GM23338 (cell line): ENCODE data around the gene UNC93B1. TPM values are rescaled to one million over a fixed set of nuclear protein-coding genes. Genes with fewer than 3 reads are reported as not detected.

ENCODE experiments used
- ATAC-seq: fragments of 200-7000 bp; cut with Tn5 transposase; 3 replicates; pipeline ENCODE4 v1.9.1; 2020
- DNase-seq: peaks from one replicate; pipeline ENCODE4 v3.0.0-alpha.2; 2015; ENCODE audit warnings: low spot score
- H2AFZ ChIP-seq: fragments of 200-600 bp; sonication (generic); 2 replicates; pipeline ENCODE4 v1.8.0; 2016; ENCODE audit warnings: antibody characterized with exemption, mild to moderate bottlenecking, moderate library complexity
- H3F3A ChIP-seq: fragments of 200-600 bp; sonication (generic); replicated peaks from 2 replicates; pipeline ENCODE4 v1.8.0; 2017; ENCODE audit warnings: antibody characterized with exemption, mixed run types, low read depth
- H3K27ac ChIP-seq: fragments of 200-600 bp; sonication (generic); 2 replicates; pipeline ENCODE4 v1.6.1; 2016; ENCODE audit warnings: low read depth
- H3K27me3 ChIP-seq: fragments of 200-600 bp; sonication (generic); 2 replicates; pipeline ENCODE4 v1.8.0; 2016; ENCODE audit warnings: mild to moderate bottlenecking, mixed run types, moderate library complexity; ENCODE audit not compliant: insufficient read depth
- H3K36me3 ChIP-seq: fragments of 200-600 bp; sonication (generic); 2 replicates; pipeline ENCODE4 v1.8.0; 2016; ENCODE audit warnings: mild to moderate bottlenecking; ENCODE audit not compliant: insufficient read depth
- H3K4me1 ChIP-seq: fragments of 200-600 bp; sonication (generic); 2 replicates; pipeline ENCODE4 v1.8.0; 2016; ENCODE audit warnings: mild to moderate bottlenecking, moderate library complexity; ENCODE audit not compliant: insufficient read depth
- H3K4me2 ChIP-seq: fragments of 200-600 bp; sonication (generic); 2 replicates; pipeline ENCODE4 v1.7.1; 2017; ENCODE audit warnings: mixed run types
- H3K4me3 ChIP-seq: fragments of 200-600 bp; sonication (generic); 2 replicates; pipeline ENCODE4 v1.6.1; 2016; ENCODE audit warnings: mixed run types
- H3K79me2 ChIP-seq: fragments of 200-600 bp; sonication (generic); replicated peaks from 2 replicates; pipeline ENCODE4 v1.8.0; 2017; ENCODE audit warnings: mild to moderate bottlenecking; ENCODE audit not compliant: insufficient read depth
- H3K9me2 ChIP-seq: fragments of 200-600 bp; sonication (generic); 2 replicates; pipeline ENCODE4 v1.8.0; 2017; ENCODE audit not compliant: insufficient read depth
- H4K20me1 ChIP-seq: fragments of 200-600 bp; sonication (generic); replicated peaks from 2 replicates; pipeline ENCODE4 v1.8.0; 2017; ENCODE audit warnings: mild to moderate bottlenecking; ENCODE audit not compliant: insufficient read depth
- H3K27ac Mint-ChIP-seq: 2 replicates; pipeline ENCODE4 v1.8.0; 2020; ENCODE audit warnings: inconsistent platforms, mild to moderate bottlenecking, moderate library complexity, mixed read lengths
- H3K27me3 Mint-ChIP-seq: 3 replicates; pipeline ENCODE4 v1.8.0; 2022; ENCODE audit warnings: low read depth, mild to moderate bottlenecking, moderate library complexity, mixed read lengths, inconsistent platforms; ENCODE audit not compliant: insufficient read depth, poor library complexity
- H3K36me3 Mint-ChIP-seq: 3 replicates; pipeline ENCODE4 v1.8.0; 2021; ENCODE audit warnings: low read depth, mild to moderate bottlenecking, inconsistent platforms, moderate library complexity, mixed read lengths
- H3K4me1 Mint-ChIP-seq: 3 replicates; pipeline ENCODE4 v1.8.0; 2020; ENCODE audit warnings: mild to moderate bottlenecking, inconsistent platforms, mixed read lengths
- H3K4me3 Mint-ChIP-seq: 3 replicates; pipeline ENCODE4 v1.8.0; 2021; ENCODE audit warnings: moderate library complexity, mild to moderate bottlenecking, inconsistent platforms, mixed read lengths
- H3K9me3 Mint-ChIP-seq: 3 replicates; pipeline ENCODE4 v1.8.0; 2020; ENCODE audit warnings: moderate library complexity, mild to moderate bottlenecking, inconsistent platforms, mixed read lengths
- CREB1 ChIP-seq: fragments of 250-450 bp; sonication (Bioruptor Pico); IDR thresholded peaks from 2 replicates; pipeline ENCODE4 v1.5.0; 2020; ENCODE audit warnings: low read depth, mild to moderate bottlenecking, moderate library complexity
- CTCF ChIP-seq, 2 experiments: fragments of 200-600 bp in 1 of 2; sonication (generic) in 1 of 2; conservative IDR thresholded peaks; 2 replicates each; pipeline versions ENCODE4 v1.5.1 to v1.6.1; 2016 to 2017; ENCODE audit warnings: antibody characterized with exemption in 2 of 2, low read depth in 2 of 2, mild to moderate bottlenecking in 2 of 2, moderate library complexity in 1 of 2
- ETS1 ChIP-seq: IDR thresholded peaks from 2 replicates; pipeline ENCODE4 v1.6.1; 2016; ENCODE audit warnings: antibody characterized with exemption
- EZH2 ChIP-seq: fragments of 200-600 bp; sonication (generic); IDR thresholded peaks from one replicate; pipeline ENCODE4 v1.8.0; 2017; ENCODE audit warnings: antibody characterized with exemption, mild to moderate bottlenecking, low read depth; ENCODE audit not compliant: unreplicated experiment
- EZH2phosphoT487 ChIP-seq: fragments of 200-600 bp; sonication (generic); IDR thresholded peaks from one replicate; pipeline ENCODE4 v1.8.1; 2018; ENCODE audit warnings: antibody characterized with exemption; ENCODE audit not compliant: unreplicated experiment
- JUNB ChIP-seq: IDR thresholded peaks from one replicate; pipeline ENCODE4 v1.6.1; 2016; ENCODE audit warnings: antibody characterized with exemption; ENCODE audit not compliant: unreplicated experiment
- NANOG ChIP-seq: IDR thresholded peaks from 2 replicates; pipeline ENCODE4 v1.6.1; 2016; ENCODE audit warnings: antibody characterized with exemption, borderline replicate concordance
- POLR2AphosphoS5 ChIP-seq: IDR thresholded peaks from 2 replicates; pipeline ENCODE4 v1.6.1; 2016; ENCODE audit warnings: antibody characterized with exemption, low read depth
- REST ChIP-seq: IDR thresholded peaks from one replicate; pipeline ENCODE4 v1.6.1; 2018; ENCODE audit warnings: antibody characterized with exemption; ENCODE audit not compliant: unreplicated experiment
- STAT1 ChIP-seq: IDR thresholded peaks from one replicate; pipeline ENCODE4 v1.6.1; 2016; ENCODE audit warnings: antibody characterized with exemption; ENCODE audit not compliant: unreplicated experiment
- ZNF114 ChIP-seq: fragments of 250-450 bp; sonication (Bioruptor Pico); IDR thresholded peaks from 2 replicates; pipeline ENCODE4 v1.5.0; 2020; ENCODE audit warnings: mild to moderate bottlenecking, moderate library complexity
- ZNF331 ChIP-seq: fragments of 250-450 bp; sonication (Bioruptor Pico); IDR thresholded peaks from 2 replicates; pipeline ENCODE4 v1.5.0; 2020; ENCODE audit warnings: low read depth, mild to moderate bottlenecking, moderate library complexity
- ZNF462 ChIP-seq: fragments of 250-450 bp; sonication (Bioruptor Pico); IDR thresholded peaks from 2 replicates; pipeline ENCODE4 v1.5.0; 2020; ENCODE audit warnings: mild to moderate bottlenecking, moderate library complexity
- polyA plus RNA-seq: library from polyadenylated mRNA; unstranded; fragments of >200 nt; fragmentation: Nextera tagmentation; extraction: Ambion mirVana; gene quantifications from 2 replicates; pipeline ENCODE4 v1.2.1, GENCODE V29; 2016
- total RNA-seq: library from RNA; depleted of rRNA; stranded (reverse); fragments of >200 nt; shearing (Covaris generic); gene quantifications from 2 replicates; pipeline ENCODE4 v1.2.3, GENCODE V29; 2014

Gene UNC93B1
- total and polyA plus RNA-seq, 2 experiments from 2014 or later, result 16.2 to 34.4 TPM

DNA sequence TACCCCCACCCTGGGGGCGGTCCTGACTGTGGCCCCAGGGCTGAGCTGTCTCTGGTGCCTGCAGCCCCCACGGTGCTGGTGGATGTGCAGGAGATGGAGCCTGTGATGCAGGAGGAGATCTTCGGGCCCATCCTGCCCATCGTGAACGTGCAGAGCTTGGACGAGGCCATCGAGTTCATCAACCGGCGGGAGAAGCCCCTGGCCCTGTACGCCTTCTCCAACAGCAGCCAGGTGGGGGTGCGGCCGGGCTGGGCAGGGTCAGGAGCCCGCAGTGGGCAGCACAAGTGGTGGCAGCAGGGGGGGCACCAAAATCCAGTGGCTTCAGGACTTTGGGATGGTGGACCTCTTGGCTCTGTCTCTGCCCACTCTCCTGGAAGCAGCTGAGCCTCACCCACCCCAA, 18.6 kb upstream of the UNC93B1 start:
- H3K36me3 Mint-ChIP-seq, result peaks cover 3% of the 10 kb centered on the region; the same call in 1 of the 3 replicates
- H3K27ac Mint-ChIP-seq, result no peak overlapping the region
- ATAC-seq, result no peak

More for the DNA sequence above, 18.6 kb upstream of the UNC93B1 start:
- Histone ChIP-seq H3K27me3 (no peaks in the 10 kb centered on the region), H3K79me2 (no peaks in the 10 kb centered on the region), H3K4me2 (no peak overlapping the region), H4K20me1 (no peaks in the 10 kb centered on the region), H3K36me3 (no peaks in the 10 kb centered on the region), H3K27ac (no peak overlapping the region), H3K9me2 (no peaks in the 10 kb centered on the region), H3F3A (no peaks in the 10 kb centered on the region), H3K4me3 (no peak overlapping the region), H2AFZ (no peak overlapping the region), H3K4me1 (no peaks in the 10 kb centered on the region)
- H3K4me1 Mint-ChIP-seq, result peaks cover 8% of the 10 kb centered on the region
- no peak for DNase-seq
- TF ChIP-seq CREB1 (CRISPR knock-in tag) (no peak), ZNF331 (CRISPR knock-in tag) (no peak), ZNF114 (no peak), NANOG (no peak), EZH2phosphoT487 (no peak), EZH2 (no peak), CTCF (conservative IDR thresholded peaks at IDR 0.05; ENCODE audit: low read depth in 2 of 2) (no peak), POLR2AphosphoS5 (no peak), JUNB (no peak), STAT1 (no peak), ZNF462 (CRISPR knock-in tag) (no peak), ETS1 (no peak), REST (no peak)
- H3K9me3 Mint-ChIP-seq, result no peaks in the 10 kb centered on the region
- peaks cover 19% of the 10 kb centered on the region for H3K27me3 Mint-ChIP-seq
- H3K4me3 Mint-ChIP-seq, result no peak overlapping the region
